Measurements from ENCODE around the gene VOPP1. TPM values are rescaled to one million over a fixed set of nuclear protein-coding genes. Genes with fewer than 3 reads are reported as not detected.
"Not testable (repeated sequence)": the region's sequence is repeated elsewhere in the genome, so short reads cannot be mapped to it uniquely, and the experiment has no call there.

Gene VOPP1
- total and polyA plus RNA-seq, 9 of the 15 experiments (the other 6 are each of a cell fraction or from before 2014, with no cell fraction given) = 8.2 to 45.8 (median 31.2) TPM

GRCh38 chr7:55471594-55471993 lies 100.7 kb downstream of the VOPP1 start:
- WGBS (ENCODE audit: insufficient coverage, low coverage, missing lambda C conversion rate) = 67% methylated on average over 1 of the region's 9 CpGs
- DNase-seq (ENCODE audit: extremely low read depth in 1 of 4, low spot score in 3 of 4); ATAC-seq; H3K9ac ChIP-seq (ENCODE audit: insufficient read depth in 1 of 2, low read depth in 2 of 2, low read length in 2 of 2); CTCF ChIA-PET (ENCODE audit: low intra/inter-chr PET ratio); intact Hi-C loops (cut with micrococcal nuclease); H3K4me3 ChIP-seq; H2AFZ ChIP-seq (ENCODE audit: low read depth, low read length); H3K4me2 ChIP-seq (ENCODE audit: insufficient read depth, low read length); H3K79me2 ChIP-seq (ENCODE audit: control insufficient read depth, insufficient read depth, low read length); POLR2A ChIA-PET; BruUV-seq (replicated peaks); H3K9me1 ChIP-seq (ENCODE audit: control insufficient read depth, insufficient read depth, low read length); H3K9me3 ChIP-seq (replicated peaks; ENCODE audit: control insufficient read depth, insufficient read depth, low read depth, low read length); H3K27ac ChIP-seq (ENCODE audit: extremely low read depth, low read depth, low read length); H4K20me1 ChIP-seq (replicated peaks; ENCODE audit: control insufficient read depth, insufficient read depth, low read length); H3K36me3 ChIP-seq (ENCODE audit: control insufficient read depth, insufficient read depth, low read length); H3K4me1 ChIP-seq (replicated peaks in 1 of 2; ENCODE audit: control insufficient read depth in 2 of 2, insufficient read depth in 2 of 2, low read length in 2 of 2); in situ Hi-C loops (cut with MboI); FAIRE-seq; H3K27me3 ChIP-seq (ENCODE audit: control insufficient read depth in 2 of 2, insufficient read depth in 2 of 2, low read length in 2 of 2): not testable (repeated sequence)

GRCh38 chr7:55470261-55470660 lies 102.0 kb downstream of the VOPP1 start:
- H3K4me3 ChIP-seq = no peak overlapping the region

More at GRCh38 chr7:55470261-55470660, 102.0 kb downstream of the VOPP1 start:
- Histone ChIP-seq H3K36me3 (ENCODE audit: control insufficient read depth, insufficient read depth, low read length) (no peaks in the 10 kb centered on the region), H2AFZ (ENCODE audit: low read depth, low read length) (no peak overlapping the region), H3K9me1 (ENCODE audit: control insufficient read depth, insufficient read depth, low read length) (no peaks in the 10 kb centered on the region), H3K79me2 (ENCODE audit: control insufficient read depth, insufficient read depth, low read length) (no peaks in the 10 kb centered on the region), H3K4me2 (ENCODE audit: insufficient read depth, low read length) (no peak overlapping the region), H3K9me3 (replicated peaks; ENCODE audit: control insufficient read depth, insufficient read depth, low read depth, low read length) (no peaks in the 10 kb centered on the region), H3K9ac (ENCODE audit: insufficient read depth in 1 of 2, low read depth in 2 of 2, low read length in 2 of 2) (no peak overlapping the region), H3K27me3 (ENCODE audit: control insufficient read depth in 2 of 2, insufficient read depth in 2 of 2, low read length in 2 of 2) (no peaks in the 10 kb centered on the region), H3K4me1 (replicated peaks in 1 of 2; ENCODE audit: control insufficient read depth in 2 of 2, insufficient read depth in 2 of 2, low read length in 2 of 2) (no peaks in the 10 kb centered on the region), H4K20me1 (replicated peaks; ENCODE audit: control insufficient read depth, insufficient read depth, low read length) (no peaks in the 10 kb centered on the region), H3K27ac (ENCODE audit: extremely low read depth, low read depth, low read length) (no peak overlapping the region)
- no TSS peak for BruUV-seq (replicated peaks)
- intact Hi-C loops (cut with micrococcal nuclease) (no loop called here), in situ Hi-C loops (cut with MboI) (no loop called here)
- 73% methylated on average over 2 of the region's 2 CpGs for WGBS (ENCODE audit: insufficient coverage, low coverage, missing lambda C conversion rate)
- ChIA-PET CTCF (ENCODE audit: low intra/inter-chr PET ratio) (no interaction called here), POLR2A (interaction anchor here (0.8 kb wide), 1 partner anchor 14 kb away, joined by 5 read pairs; no protein-coding TSS in a partner anchor)
- no peak for DNase-seq (ENCODE audit: extremely low read depth in 1 of 4, low spot score in 3 of 4)
- no peak for ATAC-seq
- no peak for TF ChIP-seq EHMT2 (IDR thresholded peaks at IDR 0.05)
- TF ChIP-seq ATF4 (CRISPR knock-in tag; IDR thresholded peaks at IDR 0.05) = no peak
- FAIRE-seq = no peak
